Endothelial cell of umbilical vein (primary cell): ENCODE measurements around the gene COPE.

Experiments
- JUN ChIP-seq: IDR thresholded peaks from 2 replicates; pipeline ENCODE4 v1.6.1; 2011; ENCODE audit warnings: borderline replicate concordance, low read depth; ENCODE audit not compliant: insufficient read length, insufficient read depth
- POLR2A ChIP-seq: IDR thresholded peaks from 2 replicates; pipeline ENCODE4 v1.6.1; 2012; ENCODE audit warnings: low read depth, mild to moderate bottlenecking, control low read depth, low read length
- TF ChIP-seq, protein P1 (sequence below), 2 donors: IDR thresholded peaks; 1 replicate in 1 of 2; 2 replicates in 1 of 2; pipeline ENCODE4 v1.5.1; 2011; ENCODE audit warnings: low read length in 2 of 2, mild to moderate bottlenecking in 2 of 2, moderate library complexity in 2 of 2, control low read depth in 1 of 2, inconsistent platforms in 1 of 2, low read depth in 1 of 2; ENCODE audit not compliant: insufficient read depth in 1 of 2; ENCODE audit errors: extremely low read depth in 1 of 2

DNA sequence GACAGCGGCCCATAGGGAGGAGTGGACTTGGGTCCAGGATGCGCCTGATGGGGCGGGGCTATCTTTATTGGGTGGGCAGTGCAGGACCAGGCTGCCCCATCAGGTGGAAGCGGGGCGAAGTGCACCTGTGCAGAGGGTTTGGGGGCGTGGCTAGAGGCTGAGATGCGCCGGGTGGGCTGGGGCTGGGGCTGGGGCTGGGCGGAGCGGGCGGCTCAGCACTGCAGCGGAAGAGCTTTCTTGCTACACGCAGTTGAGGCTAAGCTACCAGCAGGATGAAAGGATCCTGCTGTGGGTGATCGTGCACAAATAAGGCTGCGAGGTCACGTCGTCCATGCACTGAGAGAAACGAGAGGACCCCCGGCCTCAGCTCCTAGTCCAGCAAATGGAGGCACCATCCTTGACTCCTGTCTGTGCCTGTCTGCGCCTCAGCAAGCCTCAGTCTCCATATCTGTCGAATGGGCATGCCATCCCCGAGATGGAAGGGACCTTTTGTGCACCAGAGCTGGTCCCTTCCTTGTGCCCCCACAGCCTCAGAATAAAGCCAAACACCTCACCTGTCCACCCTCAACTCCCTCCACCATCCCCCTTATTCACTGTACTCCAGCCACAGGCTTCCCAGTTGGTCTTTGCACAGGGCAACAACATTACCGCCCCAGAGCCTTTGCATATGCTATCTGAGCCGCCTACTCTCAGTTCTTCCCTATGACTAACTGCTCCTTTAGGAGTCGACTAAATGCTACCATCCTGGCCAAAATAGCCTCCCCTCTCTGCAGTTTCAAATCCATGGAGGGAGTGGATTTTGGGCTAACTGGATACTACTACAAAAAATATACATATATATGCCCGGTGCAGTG is 42.8 kb upstream of the COPE start:
- TF ChIP-seq, protein P1, sequence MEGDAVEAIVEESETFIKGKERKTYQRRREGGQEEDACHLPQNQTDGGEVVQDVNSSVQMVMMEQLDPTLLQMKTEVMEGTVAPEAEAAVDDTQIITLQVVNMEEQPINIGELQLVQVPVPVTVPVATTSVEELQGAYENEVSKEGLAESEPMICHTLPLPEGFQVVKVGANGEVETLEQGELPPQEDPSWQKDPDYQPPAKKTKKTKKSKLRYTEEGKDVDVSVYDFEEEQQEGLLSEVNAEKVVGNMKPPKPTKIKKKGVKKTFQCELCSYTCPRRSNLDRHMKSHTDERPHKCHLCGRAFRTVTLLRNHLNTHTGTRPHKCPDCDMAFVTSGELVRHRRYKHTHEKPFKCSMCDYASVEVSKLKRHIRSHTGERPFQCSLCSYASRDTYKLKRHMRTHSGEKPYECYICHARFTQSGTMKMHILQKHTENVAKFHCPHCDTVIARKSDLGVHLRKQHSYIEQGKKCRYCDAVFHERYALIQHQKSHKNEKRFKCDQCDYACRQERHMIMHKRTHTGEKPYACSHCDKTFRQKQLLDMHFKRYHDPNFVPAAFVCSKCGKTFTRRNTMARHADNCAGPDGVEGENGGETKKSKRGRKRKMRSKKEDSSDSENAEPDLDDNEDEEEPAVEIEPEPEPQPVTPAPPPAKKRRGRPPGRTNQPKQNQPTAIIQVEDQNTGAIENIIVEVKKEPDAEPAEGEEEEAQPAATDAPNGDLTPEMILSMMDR (IDR thresholded peaks at IDR 0.05; ENCODE audit: extremely low read depth in 1 of 2, insufficient read depth in 1 of 2, low read depth in 1 of 2, low read length in 2 of 2): no peak
- TF ChIP-seq JUN (no peak), POLR2A (no peak)
